OCI-LY3 (cell line): Measurements from ENCODE around the gene NPTX1.

Experiments used
- CTCF ChIP-seq: fragments of 200-600, 300-600 bp; sonication (generic); IDR thresholded peaks from 2 replicates; pipeline ENCODE4 v1.5.1; 2014; ENCODE audit warnings: antibody characterized with exemption, low read length, low read depth
- EZH2phosphoT487 ChIP-seq: fragments of 200-600 bp; shearing (Covaris generic); IDR thresholded peaks from 2 replicates; pipeline ENCODE4 v1.6.1; 2018; ENCODE audit warnings: antibody characterized with exemption, mixed run types, low read depth

GRCh38 chr17:80451104-80451775, 25.2 kb downstream of the NPTX1 start:
- TF ChIP-seq CTCF (no peak), EZH2phosphoT487 (no peak)
